K562 (cell line): Measurements from ENCODE around the gene EDEM2. TPM values are rescaled to one million over a fixed set of nuclear protein-coding genes. Genes with fewer than 3 reads are reported as not detected.
A peak's percentile ranks its signal among the peaks of the same experiment; 100 is the strongest.

Experiments used
- ATF7 ChIP-seq: fragments of 450-650 bp; IDR thresholded peaks from 2 replicates; pipeline ENCODE4 v1.7.1; 2014; ENCODE audit warnings: mild to moderate bottlenecking, moderate library complexity
- BMI1 ChIP-seq: fragments of 150-350 bp; IDR thresholded peaks from 2 replicates; pipeline ENCODE4 v1.6.1; 2014; ENCODE audit warnings: low read length
- CBX1 ChIP-seq: sonication (generic); IDR thresholded peaks from 2 replicates; pipeline ENCODE4 v1.6.1; 2016; ENCODE audit warnings: antibody characterized with exemption, low read depth, mild to moderate bottlenecking
- CCNT2 ChIP-seq: IDR thresholded peaks from 2 replicates; pipeline ENCODE4 v1.6.1; 2011; ENCODE audit warnings: borderline replicate concordance, low read depth, mild to moderate bottlenecking, moderate library complexity, mixed read lengths, low read length; ENCODE audit not compliant: insufficient read length; ENCODE audit errors: extremely low read depth
- CHD1 ChIP-seq: fragments of 200-600 bp; sonication (generic); IDR thresholded peaks from one replicate; pipeline ENCODE4 v1.6.1; 2012; ENCODE audit warnings: mild to moderate bottlenecking, moderate library complexity, low read length, inconsistent platforms
- E2F1 ChIP-seq: sonication (generic); formaldehyde crosslinking; IDR thresholded peaks from 2 replicates; pipeline ENCODE4 v1.8.1; 2023; ENCODE audit warnings: mild to moderate bottlenecking, missing genetic modification reagents, moderate library complexity
- E2F3 ChIP-seq: fragments of 250-450 bp; sonication (Bioruptor Pico); IDR thresholded peaks from 2 replicates; pipeline ENCODE4 v1.4.0; 2020; ENCODE audit warnings: mild to moderate bottlenecking
- GTF2B ChIP-seq: IDR thresholded peaks from 2 replicates; pipeline ENCODE4 v1.6.1; 2011; ENCODE audit not compliant: insufficient read length; ENCODE audit errors: extremely low read depth
- GTF2F1 ChIP-seq: IDR thresholded peaks from 2 replicates; pipeline ENCODE4 v1.6.1; 2011; ENCODE audit warnings: low read depth, low read length, improper control_type of control experiment
- KLF10 ChIP-seq: fragments of 250-450 bp; sonication (Bioruptor Pico); IDR thresholded peaks from 2 replicates; pipeline ENCODE4 v1.6.1; 2021; ENCODE audit warnings: matching md5 sums
- POLR2A ChIP-seq: fragments of 450-650 bp; conservative IDR thresholded peaks from 2 replicates; pipeline ENCODE4 v1.6.1; 2016
- RBM14 ChIP-seq: fragments of 200-400 bp; formaldehyde crosslinking; IDR thresholded peaks from 2 replicates; pipeline ENCODE4 v1.6.1; 2018; ENCODE audit warnings: low read depth, mild to moderate bottlenecking, low read length, moderate library complexity, borderline replicate concordance; ENCODE audit not compliant: insufficient read depth
- SRSF9 ChIP-seq: fragments of 200-400 bp; formaldehyde crosslinking; IDR thresholded peaks from 2 replicates; pipeline ENCODE4 v1.6.1; 2017; ENCODE audit warnings: low read depth, low read length, borderline replicate concordance
- THAP12 ChIP-seq: fragments of 250-450 bp; sonication (Bioruptor Pico); IDR thresholded peaks from 2 replicates; pipeline ENCODE4 v1.9.0; 2021; ENCODE audit warnings: mild to moderate bottlenecking, inconsistent platforms
- ZC3H8 ChIP-seq: fragments of 450-650 bp; IDR thresholded peaks from 2 replicates; pipeline ENCODE4 v1.6.1; 2017
- ZNF140 ChIP-seq: fragments of 250-450 bp; sonication (Bioruptor Pico); IDR thresholded peaks from 2 replicates; pipeline ENCODE4 v1.8.0; 2021; ENCODE audit warnings: moderate library complexity, mild to moderate bottlenecking, inconsistent platforms
- ZNF143 ChIP-seq: sonication (generic); formaldehyde crosslinking; IDR thresholded peaks from 2 replicates; pipeline ENCODE4 v1.9.0; 2022; ENCODE audit warnings: mild to moderate bottlenecking, missing genetic modification reagents
- ZNF384 ChIP-seq: IDR thresholded peaks from 2 replicates; pipeline ENCODE4 v1.6.1; 2012; ENCODE audit warnings: low read depth, low read length, improper control_type of control experiment
- ZNF561 ChIP-seq: fragments of 450-650 bp; formaldehyde crosslinking; conservative IDR thresholded peaks from 2 replicates; pipeline ENCODE4 v1.4.0; 2020; ENCODE audit warnings: mild to moderate bottlenecking, moderate library complexity
- ZNF780A ChIP-seq: fragments of 250-450 bp; sonication (Bioruptor Pico); IDR thresholded peaks from 2 replicates; pipeline ENCODE4 v1.5.0; 2021; ENCODE audit warnings: mild to moderate bottlenecking
- polyA plus RNA-seq, 8 experiments: library from polyadenylated mRNA; depleted of rRNA in 4 of 8; stranded (reverse) in 5 of 8; unstranded in 3 of 8; fragments of >200 nt; fragmentation: Nextera tagmentation in 2 of 8; fragmentation: Illumina TruSeq in 1 of 8; extraction: Ambion mirVana in 2 of 8; extraction: Trizol in 1 of 8; gene quantifications; 2 replicates each; pipeline versions ENCODE4 v1.2.1 to v1.2.3, GENCODE V29; 2011 to 2014; ENCODE audit warnings: inconsistent platforms in 1 of 8, missing spikeins in 1 of 8
- total RNA-seq, 7 experiments: library from RNA; depleted of rRNA in 6 of 7; stranded (reverse); fragments of >200 nt in 6 of 7; fragmentation: Illumina TruSeq in 2 of 7; extraction: Trizol in 2 of 7; gene quantifications; 2 replicates each; pipeline versions ENCODE4 v1.2.1 to v1.2.3, GENCODE V29; 2011 to 2021; ENCODE audit warnings: low replicate concordance in 1 of 7
- TF ChIP-seq, protein P1 (sequence below): sonication (generic); formaldehyde crosslinking; IDR thresholded peaks from 2 replicates; pipeline ENCODE4 v1.8.1; 2023; ENCODE audit warnings: missing genetic modification reagents, mild to moderate bottlenecking, borderline replicate concordance

Gene EDEM2
- total and polyA plus RNA-seq, 9 of the 15 experiments (the other 6 are each of a cell fraction or from before 2014, with no cell fraction given) = 6.9 to 11.0 (median 9.7) TPM

GRCh38 chr20:35085477-35086225, 61.5 kb downstream of the EDEM2 start (continued):
- TF ChIP-seq E2F1 (CRISPR knock-in tag) = no peak
- no peak for TF ChIP-seq ZNF143 (CRISPR knock-in tag)
- no peak for TF ChIP-seq THAP12 (CRISPR knock-in tag)
- TF ChIP-seq BMI1 = no peak
- TF ChIP-seq ATF7 = peak; percentile 71
- no peak for TF ChIP-seq GTF2B
- TF ChIP-seq E2F3 = no peak
- TF ChIP-seq CCNT2 = no peak
- no peak for TF ChIP-seq GTF2F1
- TF ChIP-seq CHD1 = no peak
- TF ChIP-seq CBX1 = no peak
- TF ChIP-seq ZNF140 (CRISPR knock-in tag) = no peak
- no peak for TF ChIP-seq KLF10
- no peak for TF ChIP-seq POLR2A
- TF ChIP-seq, protein P1, sequence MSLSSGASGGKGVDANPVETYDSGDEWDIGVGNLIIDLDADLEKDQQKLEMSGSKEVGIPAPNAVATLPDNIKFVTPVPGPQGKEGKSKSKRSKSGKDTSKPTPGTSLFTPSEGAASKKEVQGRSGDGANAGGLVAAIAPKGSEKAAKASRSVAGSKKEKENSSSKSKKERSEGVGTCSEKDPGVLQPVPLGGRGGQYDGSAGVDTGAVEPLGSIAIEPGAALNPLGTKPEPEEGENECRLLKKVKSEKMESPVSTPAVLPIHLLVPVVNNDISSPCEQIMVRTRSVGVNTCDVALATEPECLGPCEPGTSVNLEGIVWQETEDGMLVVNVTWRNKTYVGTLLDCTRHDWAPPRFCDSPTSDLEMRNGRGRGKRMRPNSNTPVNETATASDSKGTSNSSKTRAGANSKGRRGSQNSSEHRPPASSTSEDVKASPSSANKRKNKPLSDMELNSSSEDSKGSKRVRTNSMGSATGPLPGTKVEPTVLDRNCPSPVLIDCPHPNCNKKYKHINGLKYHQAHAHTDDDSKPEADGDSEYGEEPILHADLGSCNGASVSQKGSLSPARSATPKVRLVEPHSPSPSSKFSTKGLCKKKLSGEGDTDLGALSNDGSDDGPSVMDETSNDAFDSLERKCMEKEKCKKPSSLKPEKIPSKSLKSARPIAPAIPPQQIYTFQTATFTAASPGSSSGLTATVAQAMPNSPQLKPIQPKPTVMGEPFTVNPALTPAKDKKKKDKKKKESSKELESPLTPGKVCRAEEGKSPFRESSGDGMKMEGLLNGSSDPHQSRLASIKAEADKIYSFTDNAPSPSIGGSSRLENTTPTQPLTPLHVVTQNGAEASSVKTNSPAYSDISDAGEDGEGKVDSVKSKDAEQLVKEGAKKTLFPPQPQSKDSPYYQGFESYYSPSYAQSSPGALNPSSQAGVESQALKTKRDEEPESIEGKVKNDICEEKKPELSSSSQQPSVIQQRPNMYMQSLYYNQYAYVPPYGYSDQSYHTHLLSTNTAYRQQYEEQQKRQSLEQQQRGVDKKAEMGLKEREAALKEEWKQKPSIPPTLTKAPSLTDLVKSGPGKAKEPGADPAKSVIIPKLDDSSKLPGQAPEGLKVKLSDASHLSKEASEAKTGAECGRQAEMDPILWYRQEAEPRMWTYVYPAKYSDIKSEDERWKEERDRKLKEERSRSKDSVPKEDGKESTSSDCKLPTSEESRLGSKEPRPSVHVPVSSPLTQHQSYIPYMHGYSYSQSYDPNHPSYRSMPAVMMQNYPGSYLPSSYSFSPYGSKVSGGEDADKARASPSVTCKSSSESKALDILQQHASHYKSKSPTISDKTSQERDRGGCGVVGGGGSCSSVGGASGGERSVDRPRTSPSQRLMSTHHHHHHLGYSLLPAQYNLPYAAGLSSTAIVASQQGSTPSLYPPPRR (CRISPR knock-in tag) = no peak
- TF ChIP-seq ZNF780A (CRISPR knock-in tag) = no peak
- no peak for TF ChIP-seq ZC3H8
- TF ChIP-seq ZNF384 = peak; percentile 62
- TF ChIP-seq SRSF9 = no peak
- TF ChIP-seq ZNF561 (CRISPR knock-in tag) = no peak
- no peak for TF ChIP-seq RBM14
